GM23338 (cell line): Measurements from ENCODE around the gene PLEKHJ1. TPM values are rescaled to one million over a fixed set of nuclear protein-coding genes. Genes with fewer than 3 reads are reported as not detected.
A peak's percentile ranks its signal among the peaks of the same experiment; 100 is the strongest.

Experiments used
- ATAC-seq: fragments of 200-7000 bp; cut with Tn5 transposase; 3 replicates; pipeline ENCODE4 v1.9.1; 2020
- DNase-seq: peaks from one replicate; pipeline ENCODE4 v3.0.0-alpha.2; 2015; ENCODE audit warnings: low spot score
- H2AFZ ChIP-seq: fragments of 200-600 bp; sonication (generic); 2 replicates; pipeline ENCODE4 v1.8.0; 2016; ENCODE audit warnings: antibody characterized with exemption, mild to moderate bottlenecking, moderate library complexity
- H3F3A ChIP-seq: fragments of 200-600 bp; sonication (generic); replicated peaks from 2 replicates; pipeline ENCODE4 v1.8.0; 2017; ENCODE audit warnings: antibody characterized with exemption, mixed run types, low read depth
- H3K27ac ChIP-seq: fragments of 200-600 bp; sonication (generic); 2 replicates; pipeline ENCODE4 v1.6.1; 2016; ENCODE audit warnings: low read depth
- H3K27me3 ChIP-seq: fragments of 200-600 bp; sonication (generic); 2 replicates; pipeline ENCODE4 v1.8.0; 2016; ENCODE audit warnings: mild to moderate bottlenecking, mixed run types, moderate library complexity; ENCODE audit not compliant: insufficient read depth
- H3K36me3 ChIP-seq: fragments of 200-600 bp; sonication (generic); 2 replicates; pipeline ENCODE4 v1.8.0; 2016; ENCODE audit warnings: mild to moderate bottlenecking; ENCODE audit not compliant: insufficient read depth
- H3K4me1 ChIP-seq: fragments of 200-600 bp; sonication (generic); 2 replicates; pipeline ENCODE4 v1.8.0; 2016; ENCODE audit warnings: mild to moderate bottlenecking, moderate library complexity; ENCODE audit not compliant: insufficient read depth
- H3K4me2 ChIP-seq: fragments of 200-600 bp; sonication (generic); 2 replicates; pipeline ENCODE4 v1.7.1; 2017; ENCODE audit warnings: mixed run types
- H3K4me3 ChIP-seq: fragments of 200-600 bp; sonication (generic); 2 replicates; pipeline ENCODE4 v1.6.1; 2016; ENCODE audit warnings: mixed run types
- H3K79me2 ChIP-seq: fragments of 200-600 bp; sonication (generic); replicated peaks from 2 replicates; pipeline ENCODE4 v1.8.0; 2017; ENCODE audit warnings: mild to moderate bottlenecking; ENCODE audit not compliant: insufficient read depth
- H3K9me2 ChIP-seq: fragments of 200-600 bp; sonication (generic); 2 replicates; pipeline ENCODE4 v1.8.0; 2017; ENCODE audit not compliant: insufficient read depth
- H4K20me1 ChIP-seq: fragments of 200-600 bp; sonication (generic); replicated peaks from 2 replicates; pipeline ENCODE4 v1.8.0; 2017; ENCODE audit warnings: mild to moderate bottlenecking; ENCODE audit not compliant: insufficient read depth
- H3K27ac Mint-ChIP-seq: 2 replicates; pipeline ENCODE4 v1.8.0; 2020; ENCODE audit warnings: inconsistent platforms, mild to moderate bottlenecking, moderate library complexity, mixed read lengths
- H3K27me3 Mint-ChIP-seq: 3 replicates; pipeline ENCODE4 v1.8.0; 2022; ENCODE audit warnings: low read depth, mild to moderate bottlenecking, moderate library complexity, mixed read lengths, inconsistent platforms; ENCODE audit not compliant: insufficient read depth, poor library complexity
- H3K36me3 Mint-ChIP-seq: 3 replicates; pipeline ENCODE4 v1.8.0; 2021; ENCODE audit warnings: low read depth, mild to moderate bottlenecking, inconsistent platforms, moderate library complexity, mixed read lengths
- H3K4me1 Mint-ChIP-seq: 3 replicates; pipeline ENCODE4 v1.8.0; 2020; ENCODE audit warnings: mild to moderate bottlenecking, inconsistent platforms, mixed read lengths
- H3K4me3 Mint-ChIP-seq: 3 replicates; pipeline ENCODE4 v1.8.0; 2021; ENCODE audit warnings: moderate library complexity, mild to moderate bottlenecking, inconsistent platforms, mixed read lengths
- H3K9me3 Mint-ChIP-seq: 3 replicates; pipeline ENCODE4 v1.8.0; 2020; ENCODE audit warnings: moderate library complexity, mild to moderate bottlenecking, inconsistent platforms, mixed read lengths
- CREB1 ChIP-seq: fragments of 250-450 bp; sonication (Bioruptor Pico); IDR thresholded peaks from 2 replicates; pipeline ENCODE4 v1.5.0; 2020; ENCODE audit warnings: low read depth, mild to moderate bottlenecking, moderate library complexity
- EZH2 ChIP-seq: fragments of 200-600 bp; sonication (generic); IDR thresholded peaks from one replicate; pipeline ENCODE4 v1.8.0; 2017; ENCODE audit warnings: antibody characterized with exemption, mild to moderate bottlenecking, low read depth; ENCODE audit not compliant: unreplicated experiment
- EZH2phosphoT487 ChIP-seq: fragments of 200-600 bp; sonication (generic); IDR thresholded peaks from one replicate; pipeline ENCODE4 v1.8.1; 2018; ENCODE audit warnings: antibody characterized with exemption; ENCODE audit not compliant: unreplicated experiment
- JUNB ChIP-seq: IDR thresholded peaks from one replicate; pipeline ENCODE4 v1.6.1; 2016; ENCODE audit warnings: antibody characterized with exemption; ENCODE audit not compliant: unreplicated experiment
- ZNF114 ChIP-seq: fragments of 250-450 bp; sonication (Bioruptor Pico); IDR thresholded peaks from 2 replicates; pipeline ENCODE4 v1.5.0; 2020; ENCODE audit warnings: mild to moderate bottlenecking, moderate library complexity
- ZNF331 ChIP-seq: fragments of 250-450 bp; sonication (Bioruptor Pico); IDR thresholded peaks from 2 replicates; pipeline ENCODE4 v1.5.0; 2020; ENCODE audit warnings: low read depth, mild to moderate bottlenecking, moderate library complexity
- polyA plus RNA-seq: library from polyadenylated mRNA; unstranded; fragments of >200 nt; fragmentation: Nextera tagmentation; extraction: Ambion mirVana; gene quantifications from 2 replicates; pipeline ENCODE4 v1.2.1, GENCODE V29; 2016
- total RNA-seq: library from RNA; depleted of rRNA; stranded (reverse); fragments of >200 nt; shearing (Covaris generic); gene quantifications from 2 replicates; pipeline ENCODE4 v1.2.3, GENCODE V29; 2014
- TF ChIP-seq, protein P1 (sequence below): fragments of 250-450 bp; sonication (Bioruptor Pico); IDR thresholded peaks from 2 replicates; pipeline ENCODE4 v1.5.0; 2020; ENCODE audit warnings: mild to moderate bottlenecking, moderate library complexity

PLEKHJ1 gene
- total and polyA plus RNA-seq, 2 experiments from 2014 or later: 146 to 210 TPM

DNA sequence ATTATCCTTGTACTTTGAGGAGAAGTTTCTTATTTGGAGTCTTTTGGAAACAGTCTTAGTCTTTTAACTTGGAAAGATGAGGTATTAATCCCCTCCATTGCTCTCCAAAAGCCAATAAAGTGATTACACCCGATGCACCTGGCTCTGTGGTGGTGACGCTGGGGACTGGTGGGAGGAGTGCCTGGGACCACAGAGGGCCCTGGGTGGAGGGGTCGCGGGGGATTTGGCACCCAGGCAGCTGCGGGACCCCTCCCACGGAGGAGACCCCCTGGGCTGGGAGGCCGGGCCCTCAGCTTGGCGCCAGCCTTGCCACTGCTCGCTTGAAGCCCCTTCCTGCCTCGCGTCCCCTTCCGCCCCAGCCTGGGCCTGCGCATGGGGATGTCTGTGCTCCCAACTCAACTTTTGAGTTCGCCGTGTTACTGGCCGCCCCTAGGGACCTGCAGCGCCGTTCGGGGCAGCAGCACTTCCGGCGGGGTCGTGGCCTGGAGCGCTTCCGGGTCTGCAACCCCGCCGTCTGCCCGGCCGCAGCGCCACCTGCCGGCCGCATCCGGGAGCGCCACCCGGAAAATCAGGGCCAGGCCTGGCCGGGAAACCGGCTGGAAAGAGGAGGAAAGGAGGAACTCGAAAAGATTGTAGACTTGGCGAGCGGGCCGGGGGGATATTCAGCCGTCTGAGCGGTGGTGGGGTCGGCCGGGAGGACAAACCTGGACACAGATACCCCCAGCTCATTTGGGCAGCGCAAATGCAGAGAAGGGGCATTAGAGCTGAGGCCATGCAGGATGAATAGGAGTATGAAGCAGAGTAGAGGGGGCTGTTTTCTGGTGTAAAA lies 37.4 kb upstream of the PLEKHJ1 start (continued):
- TF ChIP-seq, protein P1, sequence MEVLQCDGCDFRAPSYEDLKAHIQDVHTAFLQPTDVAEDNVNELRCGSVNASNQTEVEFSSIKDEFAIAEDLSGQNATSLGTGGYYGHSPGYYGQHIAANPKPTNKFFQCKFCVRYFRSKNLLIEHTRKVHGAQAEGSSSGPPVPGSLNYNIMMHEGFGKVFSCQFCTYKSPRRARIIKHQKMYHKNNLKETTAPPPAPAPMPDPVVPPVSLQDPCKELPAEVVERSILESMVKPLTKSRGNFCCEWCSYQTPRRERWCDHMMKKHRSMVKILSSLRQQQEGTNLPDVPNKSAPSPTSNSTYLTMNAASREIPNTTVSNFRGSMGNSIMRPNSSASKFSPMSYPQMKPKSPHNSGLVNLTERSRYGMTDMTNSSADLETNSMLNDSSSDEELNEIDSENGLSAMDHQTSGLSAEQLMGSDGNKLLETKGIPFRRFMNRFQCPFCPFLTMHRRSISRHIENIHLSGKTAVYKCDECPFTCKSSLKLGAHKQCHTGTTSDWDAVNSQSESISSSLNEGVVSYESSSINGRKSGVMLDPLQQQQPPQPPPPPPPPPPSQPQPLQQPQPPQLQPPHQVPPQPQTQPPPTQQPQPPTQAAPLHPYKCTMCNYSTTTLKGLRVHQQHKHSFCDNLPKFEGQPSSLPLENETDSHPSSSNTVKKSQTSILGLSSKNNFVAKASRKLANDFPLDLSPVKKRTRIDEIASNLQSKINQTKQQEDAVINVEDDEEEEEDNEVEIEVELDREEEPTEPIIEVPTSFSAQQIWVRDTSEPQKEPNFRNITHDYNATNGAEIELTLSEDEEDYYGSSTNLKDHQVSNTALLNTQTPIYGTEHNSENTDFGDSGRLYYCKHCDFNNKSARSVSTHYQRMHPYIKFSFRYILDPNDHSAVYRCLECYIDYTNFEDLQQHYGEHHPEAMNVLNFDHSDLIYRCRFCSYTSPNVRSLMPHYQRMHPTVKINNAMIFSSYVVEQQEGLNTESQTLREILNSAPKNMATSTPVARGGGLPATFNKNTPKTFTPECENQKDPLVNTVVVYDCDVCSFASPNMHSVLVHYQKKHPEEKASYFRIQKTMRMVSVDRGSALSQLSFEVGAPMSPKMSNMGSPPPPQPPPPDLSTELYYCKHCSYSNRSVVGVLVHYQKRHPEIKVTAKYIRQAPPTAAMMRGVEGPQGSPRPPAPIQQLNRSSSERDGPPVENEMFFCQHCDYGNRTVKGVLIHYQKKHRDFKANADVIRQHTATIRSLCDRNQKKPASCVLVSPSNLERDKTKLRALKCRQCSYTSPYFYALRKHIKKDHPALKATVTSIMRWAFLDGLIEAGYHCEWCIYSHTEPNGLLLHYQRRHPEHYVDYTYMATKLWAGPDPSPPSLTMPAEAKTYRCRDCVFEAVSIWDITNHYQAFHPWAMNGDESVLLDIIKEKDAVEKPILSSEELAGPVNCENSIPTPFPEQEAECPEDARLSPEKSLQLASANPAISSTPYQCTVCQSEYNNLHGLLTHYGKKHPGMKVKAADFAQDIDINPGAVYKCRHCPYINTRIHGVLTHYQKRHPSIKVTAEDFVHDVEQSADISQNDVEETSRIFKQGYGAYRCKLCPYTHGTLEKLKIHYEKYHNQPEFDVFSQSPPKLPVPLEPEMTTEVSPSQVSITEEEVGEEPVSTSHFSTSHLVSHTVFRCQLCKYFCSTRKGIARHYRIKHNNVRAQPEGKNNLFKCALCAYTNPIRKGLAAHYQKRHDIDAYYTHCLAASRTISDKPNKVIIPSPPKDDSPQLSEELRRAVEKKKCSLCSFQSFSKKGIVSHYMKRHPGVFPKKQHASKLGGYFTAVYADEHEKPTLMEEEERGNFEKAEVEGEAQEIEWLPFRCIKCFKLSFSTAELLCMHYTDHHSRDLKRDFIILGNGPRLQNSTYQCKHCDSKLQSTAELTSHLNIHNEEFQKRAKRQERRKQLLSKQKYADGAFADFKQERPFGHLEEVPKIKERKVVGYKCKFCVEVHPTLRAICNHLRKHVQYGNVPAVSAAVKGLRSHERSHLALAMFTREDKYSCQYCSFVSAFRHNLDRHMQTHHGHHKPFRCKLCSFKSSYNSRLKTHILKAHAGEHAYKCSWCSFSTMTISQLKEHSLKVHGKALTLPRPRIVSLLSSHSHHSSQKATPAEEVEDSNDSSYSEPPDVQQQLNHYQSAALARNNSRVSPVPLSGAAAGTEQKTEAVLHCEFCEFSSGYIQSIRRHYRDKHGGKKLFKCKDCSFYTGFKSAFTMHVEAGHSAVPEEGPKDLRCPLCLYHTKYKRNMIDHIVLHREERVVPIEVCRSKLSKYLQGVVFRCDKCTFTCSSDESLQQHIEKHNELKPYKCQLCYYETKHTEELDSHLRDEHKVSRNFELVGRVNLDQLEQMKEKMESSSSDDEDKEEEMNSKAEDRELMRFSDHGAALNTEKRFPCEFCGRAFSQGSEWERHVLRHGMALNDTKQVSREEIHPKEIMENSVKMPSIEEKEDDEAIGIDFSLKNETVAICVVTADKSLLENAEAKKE (CRISPR knock-in tag): no peak
- TF ChIP-seq EZH2: no peak

- H3K4me2 ChIP-seq: peak overlapping the region; percentile 89
- H3K4me1 Mint-ChIP-seq: peaks cover 25% of the 10 kb centered on the region
- ATAC-seq (no peak; the same call in 2 of the 3 replicates), DNase-seq (no peak)
- H3F3A ChIP-seq: peaks cover 42% of the 10 kb centered on the region
- peak overlapping the region; percentile 85 for H3K27ac ChIP-seq
- H3K27me3 Mint-ChIP-seq: peaks cover 30% of the 10 kb centered on the region
- peaks cover 4% of the 10 kb centered on the region; the same call in 1 of the 2 replicates for H3K36me3 ChIP-seq
- peak overlapping the region; percentile 98 for H3K4me3 ChIP-seq
- peaks cover 18% of the 10 kb centered on the region for H3K4me1 ChIP-seq
- peak overlapping the region; percentile 89 for H3K27ac Mint-ChIP-seq
- peaks cover 37% of the 10 kb centered on the region for H3K36me3 Mint-ChIP-seq
- no peak overlapping the region for H2AFZ ChIP-seq
- H3K4me3 Mint-ChIP-seq: peak overlapping the region; percentile 93
- H4K20me1 ChIP-seq: peaks cover 27% of the 10 kb centered on the region
- no peaks in the 10 kb centered on the region for H3K9me2 ChIP-seq
- H3K27me3 ChIP-seq: no peaks in the 10 kb centered on the region
- peaks cover 7% of the 10 kb centered on the region; the same call in 2 of the 3 replicates for H3K9me3 Mint-ChIP-seq
- H3K79me2 ChIP-seq: peaks cover 47% of the 10 kb centered on the region
- TF ChIP-seq JUNB: no peak
- TF ChIP-seq, protein P1 (CRISPR knock-in tag): no peak
- TF ChIP-seq ZNF331 (CRISPR knock-in tag): no peak
- TF ChIP-seq ZNF114 (CRISPR knock-in tag): no peak
- no peak for TF ChIP-seq CREB1 (CRISPR knock-in tag)
- no peak for TF ChIP-seq EZH2phosphoT487
Observed at GRCh38 chr19:2271234-2272103, 35.3 kb upstream of the PLEKHJ1 start.
